ENCODE data around the gene CAMTA1. TPM values are rescaled to one million over a fixed set of nuclear protein-coding genes. Genes with fewer than 3 reads are reported as not detected.

Gene CAMTA1
- total RNA-seq, 1 experiment from 2014 or later: 85.2 TPM

- H3K4me3 ChIP-seq (ENCODE audit: low read depth, low read length, poor library complexity, severe bottlenecking): no peak overlapping the region
- no peak for TF ChIP-seq EZH2 (IDR thresholded peaks at IDR 0.05; ENCODE audit: borderline replicate concordance, low read depth, low read length, poor library complexity, severe bottlenecking)
- no peak for TF ChIP-seq CTCF (conservative IDR thresholded peaks at IDR 0.05; ENCODE audit: low read depth, low read length)
- intact Hi-C loops (cut with micrococcal nuclease; ENCODE audit: unreplicated experiment): loop anchor here (10.0 kb wide), 2 partner anchors 181 to 351 kb away; no protein-coding TSS in a partner anchor
- peaks cover 57% of the 10 kb centered on the region for H3K4me1 ChIP-seq (ENCODE audit: insufficient read depth, low read length, poor library complexity, severe bottlenecking)
- DNase-seq (ENCODE audit: low spot score): peak; percentile 51
- H3K27me3 ChIP-seq (replicated peaks; ENCODE audit: insufficient read depth, low read depth, low read length, poor library complexity): no peaks in the 10 kb centered on the region
- ChIA-PET POLR2A (ENCODE audit: low non-redundant PET) (no interaction called here), CTCF (interaction anchor here (0.6 kb wide), 2 partner anchors 16 to 874 kb away, joined by 3 read pairs; partner anchors contain the start of gene HES2)
- no peaks in the 10 kb centered on the region for H3K9me3 ChIP-seq (ENCODE audit: low read depth, low read length, poor library complexity, severe bottlenecking)
- no peak overlapping the region for H3K27ac ChIP-seq (ENCODE audit: low read depth, low read length, poor library complexity, severe bottlenecking)
- H3K36me3 ChIP-seq (ENCODE audit: insufficient read depth, low read length, poor library complexity, severe bottlenecking): no peaks in the 10 kb centered on the region
- BruUV-seq (replicated peaks): no TSS peak
These were observed 508.7 kb downstream of the CAMTA1 start for GRCh38 chr1:7293702-7294629.

GRCh38 chr1:7294636-7295035, 509.4 kb downstream of the CAMTA1 start:
- no peak overlapping the region for H3K27ac ChIP-seq (ENCODE audit: low read depth, low read length, poor library complexity, severe bottlenecking)
- H3K4me1 ChIP-seq (ENCODE audit: insufficient read depth, low read length, poor library complexity, severe bottlenecking): peaks cover 64% of the 10 kb centered on the region
- no peaks in the 10 kb centered on the region for H3K9me3 ChIP-seq (ENCODE audit: low read depth, low read length, poor library complexity, severe bottlenecking)
- TF ChIP-seq EZH2 (IDR thresholded peaks at IDR 0.05; ENCODE audit: borderline replicate concordance, low read depth, low read length, poor library complexity, severe bottlenecking) (no peak), CTCF (conservative IDR thresholded peaks at IDR 0.05; ENCODE audit: low read depth, low read length) (no peak)
- no peak for DNase-seq (ENCODE audit: low spot score)
- no peaks in the 10 kb centered on the region for H3K36me3 ChIP-seq (ENCODE audit: insufficient read depth, low read length, poor library complexity, severe bottlenecking)
- ChIA-PET CTCF (interaction anchor here (0.6 kb wide), 1 partner anchor 875 kb away, joined by 3 read pairs; the partner anchor contains the start of gene HES2), POLR2A (ENCODE audit: low non-redundant PET) (no interaction called here)
- no TSS peak for BruUV-seq (replicated peaks)
- H3K4me3 ChIP-seq (ENCODE audit: low read depth, low read length, poor library complexity, severe bottlenecking): no peak overlapping the region
- intact Hi-C loops (cut with micrococcal nuclease; ENCODE audit: unreplicated experiment): loop anchor here (10.0 kb wide), 2 partner anchors 180 to 350 kb away; no protein-coding TSS in a partner anchor
- H3K27me3 ChIP-seq (replicated peaks; ENCODE audit: insufficient read depth, low read depth, low read length, poor library complexity): no peaks in the 10 kb centered on the region

- no peaks in the 10 kb centered on the region for H3K36me3 ChIP-seq (ENCODE audit: insufficient read depth, low read length, poor library complexity, severe bottlenecking)
- no peaks in the 10 kb centered on the region for H3K9me3 ChIP-seq (ENCODE audit: low read depth, low read length, poor library complexity, severe bottlenecking)
- no peaks in the 10 kb centered on the region for H3K27me3 ChIP-seq (replicated peaks; ENCODE audit: insufficient read depth, low read depth, low read length, poor library complexity)
- peaks cover 76% of the 10 kb centered on the region for H3K4me1 ChIP-seq (ENCODE audit: insufficient read depth, low read length, poor library complexity, severe bottlenecking)
- no peak for DNase-seq (ENCODE audit: low spot score)
- ChIA-PET POLR2A (ENCODE audit: low non-redundant PET) (no interaction called here), CTCF (no interaction called here)
- TF ChIP-seq EZH2 (IDR thresholded peaks at IDR 0.05; ENCODE audit: borderline replicate concordance, low read depth, low read length, poor library complexity, severe bottlenecking): no peak
- no peak for TF ChIP-seq CTCF (conservative IDR thresholded peaks at IDR 0.05; ENCODE audit: low read depth, low read length)
- H3K4me3 ChIP-seq (ENCODE audit: low read depth, low read length, poor library complexity, severe bottlenecking): no peak overlapping the region
- BruUV-seq (replicated peaks): no TSS peak
- H3K27ac ChIP-seq (ENCODE audit: low read depth, low read length, poor library complexity, severe bottlenecking): no peak overlapping the region
- intact Hi-C loops (cut with micrococcal nuclease; ENCODE audit: unreplicated experiment): loop anchor here (10.0 kb wide), 2 partner anchors 179 to 349 kb away; no protein-coding TSS in a partner anchor
These were observed 510.7 kb downstream of the CAMTA1 start for GRCh38 chr1:7295946-7296345.

All from A673 (cell line).